K562 (cell line): ENCODE results near the gene FBXO46. TPM values are rescaled to one million over a fixed set of nuclear protein-coding genes. Genes with fewer than 3 reads are reported as not detected.

Experiments used
- ATAC-seq: fragments of 200-7000 bp; cut with Tn5 transposase; 3 replicates; pipeline ENCODE4 v1.9.1; 2020; ENCODE audit warnings: moderate library complexity
- BruUV-seq: library from RNA; stranded (reverse); fragments of 400-500 nt; replicated peaks from 2 replicates; lab custom pipeline; 2021; lab: Mats Ljungman, UMichigan
- CTCF ChIA-PET: fragments of 300-600 bp; formaldehyde crosslinking; extraction: SDS; loops from one replicate; lab custom pipeline; 2021; ENCODE audit warnings: low intra/inter-chr PET ratio; lab: Yijun Ruan, JAX
- POLR2A ChIA-PET: fragments of 300-600, 350-650 bp; sonication (Branson Sonifier 250); formaldehyde crosslinking; extraction: SDS; loops from one replicate; lab custom pipeline; 2021; ENCODE audit warnings: antibody characterized with exemption, inconsistent platforms; lab: Yijun Ruan, JAX
- DNase-seq, 4 experiments: peaks; one replicate each; pipeline versions ENCODE4 v3.0.0 to v3.0.0-alpha.2; 2011 to 2018; ENCODE audit warnings: low spot score in 3 of 4, mixed read lengths in 3 of 4; ENCODE audit errors: extremely low read depth in 1 of 4
- FAIRE-seq: peaks from 2 replicates; lab custom pipeline; 2011; peaks lifted over from hg19 to GRCh38; lab: Jason Lieb, UNC
- H2AFZ ChIP-seq: 2 replicates; pipeline ENCODE4 v1.6.0; 2011; ENCODE audit warnings: low read depth, low read length, control low read depth, inconsistent platforms
- H3K27ac ChIP-seq: fragments of 200-600 bp; 3 replicates; pipeline ENCODE4 v1.8.0; 2011; ENCODE audit warnings: low read depth, mild to moderate bottlenecking, control low read depth, inconsistent platforms, low read length, moderate library complexity, mixed read lengths; ENCODE audit errors: extremely low read depth
- H3K27me3 ChIP-seq, 2 experiments: fragments of 300-600 bp in 1 of 2; 2 replicates in 1 of 2; 3 replicates in 1 of 2; pipeline versions ENCODE4 v1.6.0 to v1.8.0; 2011; ENCODE audit warnings: inconsistent platforms in 2 of 2, low read length in 2 of 2, mild to moderate bottlenecking in 1 of 2, mixed read lengths in 1 of 2, moderate library complexity in 1 of 2; ENCODE audit not compliant: control insufficient read depth in 2 of 2, insufficient read depth in 2 of 2
- H3K36me3 ChIP-seq: fragments of 300-600 bp; 3 replicates; pipeline ENCODE4 v1.8.0; 2011; ENCODE audit warnings: mild to moderate bottlenecking, low read length, inconsistent platforms; ENCODE audit not compliant: control insufficient read depth, insufficient read depth
- H3K4me1 ChIP-seq, 2 experiments: fragments of 200-600 bp in 1 of 2; replicated peaks in 1 of 2; 2 replicates in 1 of 2; 3 replicates in 1 of 2; pipeline versions ENCODE4 v1.5.1 to v1.8.0; 2011; ENCODE audit warnings: inconsistent platforms in 2 of 2, low read length in 2 of 2, mild to moderate bottlenecking in 1 of 2, mixed read lengths in 1 of 2, moderate library complexity in 1 of 2; ENCODE audit not compliant: control insufficient read depth in 2 of 2, insufficient read depth in 2 of 2
- H3K4me2 ChIP-seq: 2 replicates; pipeline ENCODE4 v1.6.1; 2011; ENCODE audit warnings: low read length, control low read depth, inconsistent platforms, mixed read lengths; ENCODE audit not compliant: insufficient read depth
- H3K4me3 ChIP-seq: fragments of 200-600 bp; sonication (generic), shearing (Covaris generic); 2 replicates; pipeline ENCODE4 v1.5.1; 2016; ENCODE audit warnings: control low read depth, inconsistent platforms
- H3K79me2 ChIP-seq: fragments of 200-600 bp; 3 replicates; pipeline ENCODE4 v1.8.0; 2011; ENCODE audit warnings: low read length, inconsistent platforms; ENCODE audit not compliant: control insufficient read depth, insufficient read depth
- H3K9ac ChIP-seq, 2 experiments: 2 replicates each; pipeline versions ENCODE4 v1.6.0 to v1.6.1; 2011; ENCODE audit warnings: low read depth in 2 of 2, low read length in 2 of 2, control low read depth in 1 of 2, inconsistent platforms in 1 of 2, mild to moderate bottlenecking in 1 of 2, mixed read lengths in 1 of 2; ENCODE audit not compliant: insufficient read depth in 1 of 2
- H3K9me1 ChIP-seq: one replicate; pipeline ENCODE4 v1.6.0; 2011; ENCODE audit warnings: inconsistent platforms, mild to moderate bottlenecking, low read length, moderate library complexity; ENCODE audit not compliant: control insufficient read depth, insufficient read depth
- H3K9me3 ChIP-seq: replicated peaks from 2 replicates; pipeline ENCODE4 v1.5.1; 2011; ENCODE audit warnings: low read depth, low read length, inconsistent platforms; ENCODE audit not compliant: control insufficient read depth, insufficient read depth
- H4K20me1 ChIP-seq: replicated peaks from 2 replicates; pipeline ENCODE4 v1.6.1; 2011; ENCODE audit warnings: low read length, inconsistent platforms, mixed read lengths; ENCODE audit not compliant: control insufficient read depth, insufficient read depth
- BRCA1 ChIP-seq, 2 experiments: fragments of 450-650 bp in 1 of 2; sonication (generic) in 1 of 2; formaldehyde crosslinking in 1 of 2; IDR thresholded peaks; 2 replicates each; pipeline versions ENCODE4 v1.5.0 to v1.6.1; 2017 to 2020; ENCODE audit warnings: mild to moderate bottlenecking in 1 of 2, missing genetic modification reagents in 1 of 2
- BRF1 ChIP-seq: IDR thresholded peaks from 3 replicates; pipeline ENCODE4 v1.6.1; 2011; ENCODE audit warnings: borderline replicate concordance, mild to moderate bottlenecking; ENCODE audit not compliant: insufficient read length; ENCODE audit errors: extremely low read depth
- CHAMP1 ChIP-seq: fragments of 450-650 bp; IDR thresholded peaks from 2 replicates; pipeline ENCODE4 v1.6.1; 2016; ENCODE audit warnings: mild to moderate bottlenecking
- FOSL1 ChIP-seq: fragments of 200-800 bp; sonication (Bioruptor generic); conservative IDR thresholded peaks from 2 replicates; pipeline ENCODE4 v1.6.1; 2016; ENCODE audit warnings: missing genetic modification characterization, missing compliant biosample characterization
- GABPA ChIP-seq: fragments of 200-800 bp; sonication (Bioruptor generic); conservative IDR thresholded peaks from 2 replicates; pipeline ENCODE4 v1.6.1; 2016; ENCODE audit warnings: low read depth, missing genetic modification characterization, missing compliant biosample characterization
- NR4A1 ChIP-seq, 2 experiments: fragments of 250-450 bp in 1 of 2; fragments of 450-650 bp in 1 of 2; sonication (Bioruptor Pico) in 1 of 2; IDR thresholded peaks; 2 replicates each; pipeline versions ENCODE4 v1.4.0 to v1.6.1; 2016 to 2020; ENCODE audit warnings: mild to moderate bottlenecking in 2 of 2, missing compliant biosample characterization in 1 of 2, missing genetic modification characterization in 1 of 2, moderate library complexity in 1 of 2
- NRF1 ChIP-seq, 2 experiments: fragments of 450-650 bp; IDR thresholded peaks in 1 of 2; conservative IDR thresholded peaks in 1 of 2; 2 replicates each; pipeline ENCODE4 v1.6.1; 2014; ENCODE audit warnings: mild to moderate bottlenecking in 2 of 2
- SMARCA5 ChIP-seq: fragments of 450-650 bp; IDR thresholded peaks from 2 replicates; pipeline ENCODE4 v1.6.1; 2016
- SMARCC2 ChIP-seq: fragments of 450-650 bp; IDR thresholded peaks from 2 replicates; pipeline ENCODE4 v1.6.1; 2017; ENCODE audit warnings: antibody characterized with exemption, moderate library complexity, mild to moderate bottlenecking, low read depth
- TCFL5 ChIP-seq: fragments of 250-450 bp; sonication (Bioruptor Pico); conservative IDR thresholded peaks from 2 replicates; pipeline ENCODE4 v1.6.1; 2021; ENCODE audit warnings: mild to moderate bottlenecking, moderate library complexity, matching md5 sums
- TRIM25 ChIP-seq: fragments of 450-650 bp; IDR thresholded peaks from 2 replicates; pipeline ENCODE4 v1.7.0; 2016; ENCODE audit warnings: borderline replicate concordance
- WGBS: fragments of 100-300 bp; shearing (Covaris generic); methylation state at CpG from one replicate; pipeline ENCODE4 v1.1.6; 2016; ENCODE audit warnings: low coverage, mixed read lengths; ENCODE audit not compliant: insufficient coverage; ENCODE audit errors: missing lambda C conversion rate; 5-methylcytosine and 5-hydroxymethylcytosine counted together
- in situ Hi-C: fragments of 300-500 bp; cut with MboI; formaldehyde crosslinking; loops from 4 replicates; pipeline ENCODE4 v1.15.0; 2018; ENCODE audit warnings: inconsistent platforms, mixed read lengths
- intact Hi-C: fragments of 100-400 bp; cut with micrococcal nuclease; formaldehyde crosslinking; loops from 2 replicates; pipeline ENCODE4 v1.14.2; 2022
- polyA plus RNA-seq, 8 experiments: library from polyadenylated mRNA; depleted of rRNA in 4 of 8; stranded (reverse) in 5 of 8; unstranded in 3 of 8; fragments of >200 nt; fragmentation: Nextera tagmentation in 2 of 8; fragmentation: Illumina TruSeq in 1 of 8; extraction: Ambion mirVana in 2 of 8; extraction: Trizol in 1 of 8; gene quantifications; 2 replicates each; pipeline versions ENCODE4 v1.2.1 to v1.2.3, GENCODE V29; 2011 to 2014; ENCODE audit warnings: inconsistent platforms in 1 of 8, missing spikeins in 1 of 8
- total RNA-seq, 7 experiments: library from RNA; depleted of rRNA in 6 of 7; stranded (reverse); fragments of >200 nt in 6 of 7; fragmentation: Illumina TruSeq in 2 of 7; extraction: Trizol in 2 of 7; gene quantifications; 2 replicates each; pipeline versions ENCODE4 v1.2.1 to v1.2.3, GENCODE V29; 2011 to 2021; ENCODE audit warnings: low replicate concordance in 1 of 7
- TF ChIP-seq, protein P1 (sequence below): IDR thresholded peaks from 3 replicates; pipeline ENCODE4 v1.6.1; 2011; ENCODE audit warnings: borderline replicate concordance, mild to moderate bottlenecking; ENCODE audit not compliant: insufficient read length, insufficient read depth

The FBXO46 gene
- total and polyA plus RNA-seq, 9 of the 15 experiments (the other 6 are each of a cell fraction or from before 2014, with no cell fraction given), result 1.5 to 36.1 (median 7.3) TPM

GRCh38 chr19:45770192-45771101, 39.8 kb upstream of the FBXO46 start (continued):
- TF ChIP-seq NRF1 (conservative IDR thresholded peaks at IDR 0.05 in 1 of 2, IDR thresholded peaks at IDR 0.05 in 1 of 2), result peak; percentile 87 to 89
- TF ChIP-seq NR4A1 (CRISPR knock-in tag; IDR thresholded peaks at IDR 0.05), result 0 out of 2 replicates have a peak, but pooled peaks have one; percentile 54
- TF ChIP-seq NR4A1 (tag; IDR thresholded peaks at IDR 0.05), result no peak
- TF ChIP-seq TRIM25, result no peak
- no peak for TF ChIP-seq SMARCC2

GRCh38 chr19:45769821-45770191, 39.1 kb upstream of the FBXO46 start:
- intact Hi-C loops (loop anchor here (1.0 kb wide), 2 partner anchors 29 to 53 kb away; no protein-coding TSS in a partner anchor), in situ Hi-C loops (no loop called here)
- BruUV-seq, result no TSS peak
- Histone ChIP-seq H3K4me2 (peak overlapping the region; percentile 92), H4K20me1 (no peaks in the 10 kb centered on the region), H3K4me3 (peak overlapping the region; percentile 56), H3K27me3 (no peaks in the 10 kb centered on the region), H3K9me3 (no peaks in the 10 kb centered on the region), H3K27ac (peak overlapping the region; percentile 75), H3K9ac (peak overlapping the region; percentile 53 to 79), H3K36me3 (peaks cover 12% of the 10 kb centered on the region; the same call in 1 of the 3 replicates), H3K4me1 (peaks cover 10 to 74% of the 10 kb centered on the region in 2 experiments; a peak in 4 of 5 replicates), H3K79me2 (peaks cover 17% of the 10 kb centered on the region; the same call in 2 of the 3 replicates), H2AFZ (peak overlapping the region; percentile 72), H3K9me1 (no peaks in the 10 kb centered on the region)
- FAIRE-seq (no peak), ATAC-seq (peak; percentile 2; the same call in 1 of the 3 replicates), DNase-seq (peak in 2 of 4 experiments; percentile 39 to 53)
- CTCF ChIA-PET, result interaction anchor here (1.4 to 2.9 kb wide), 3 partner anchors 29 to 308 kb away, joined by 5 to 22 read pairs (median 14); no protein-coding TSS in a partner anchor
- POLR2A ChIA-PET, result interaction anchor here (0.6 to 5.9 kb wide), 13 partner anchors 13 to 249 kb away, joined by 3 to 70 read pairs (median 4); partner anchors contain the start of genes DMPK, DMWD, FBXO46 and QPCTL
- WGBS, result 0% methylated on average over 16 of the region's 28 CpGs
- TF ChIP-seq FOSL1, result 0 out of 2 replicates have a peak, but pooled peaks have one; percentile 8
- no peak for TF ChIP-seq BRCA1 (IDR thresholded peaks at IDR 0.05)
- TF ChIP-seq BRCA1 (CRISPR knock-in tag; IDR thresholded peaks at IDR 0.05), result 0 out of 2 replicates have a peak, but pooled peaks have one; percentile 18
- TF ChIP-seq TCFL5, result no peak
- TF ChIP-seq SMARCA5, result no peak
- no peak for TF ChIP-seq CHAMP1
- TF ChIP-seq BRF1, result no peak
- TF ChIP-seq, protein P1, sequence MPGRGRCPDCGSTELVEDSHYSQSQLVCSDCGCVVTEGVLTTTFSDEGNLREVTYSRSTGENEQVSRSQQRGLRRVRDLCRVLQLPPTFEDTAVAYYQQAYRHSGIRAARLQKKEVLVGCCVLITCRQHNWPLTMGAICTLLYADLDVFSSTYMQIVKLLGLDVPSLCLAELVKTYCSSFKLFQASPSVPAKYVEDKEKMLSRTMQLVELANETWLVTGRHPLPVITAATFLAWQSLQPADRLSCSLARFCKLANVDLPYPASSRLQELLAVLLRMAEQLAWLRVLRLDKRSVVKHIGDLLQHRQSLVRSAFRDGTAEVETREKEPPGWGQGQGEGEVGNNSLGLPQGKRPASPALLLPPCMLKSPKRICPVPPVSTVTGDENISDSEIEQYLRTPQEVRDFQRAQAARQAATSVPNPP, result no peak
- no peak for TF ChIP-seq GABPA
